ENCODE results near the gene SLC35F4. TPM values are rescaled to one million over a fixed set of nuclear protein-coding genes. Genes with fewer than 3 reads are reported as not detected.

The SLC35F4 gene
- total and polyA plus RNA-seq, 2 of the 4 experiments (the other 2 are of a cell fraction): not detected

DNA sequence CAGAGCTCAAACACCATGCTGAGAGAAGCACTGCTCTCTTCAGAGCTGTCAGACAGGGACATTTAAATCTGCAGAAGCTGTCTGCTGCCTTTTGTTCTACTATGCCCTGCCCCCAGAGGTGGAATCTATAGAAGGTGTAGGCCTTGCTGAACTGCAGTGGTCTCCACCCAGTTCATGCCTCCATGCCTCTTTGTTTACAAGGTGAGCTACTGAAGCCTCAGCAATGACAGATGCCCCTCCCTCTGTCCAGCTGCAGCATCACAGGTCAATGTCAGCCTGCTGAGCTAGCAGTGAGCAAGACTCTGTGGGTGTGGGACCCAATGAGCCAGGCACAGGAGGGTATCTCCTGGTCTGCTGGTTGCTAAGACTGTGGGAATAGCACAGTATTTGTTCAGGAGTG is 346.8 kb downstream of the SLC35F4 start:
- no TSS peak for BruUV-seq (replicated peaks)

More for the DNA sequence above, 346.8 kb downstream of the SLC35F4 start:
- ATAC-seq (ENCODE audit: low read depth) (no peak), DNase-seq (no peak)
- Histone ChIP-seq H3K27ac (ENCODE audit: insufficient read depth, low read length) (no peak overlapping the region), H2AK5ac (ENCODE audit: low read depth, low read length) (no peak overlapping the region), H4K5ac (ENCODE audit: low read depth, low read length) (no peak overlapping the region), H4K8ac (ENCODE audit: low read depth in 2 of 2, low read length in 2 of 2) (no peak overlapping the region), H3K4me2 (ENCODE audit: low read depth, low read length) (no peak overlapping the region), H3K56ac (ENCODE audit: extremely low read depth, insufficient read depth, low read length) (no peak overlapping the region), H3K79me1 (ENCODE audit: low read depth in 1 of 2, low read length in 2 of 2) (no peaks in the 10 kb centered on the region), H3K4ac (ENCODE audit: low read depth, low read length) (no peak overlapping the region), H3K9me1 (ENCODE audit: insufficient read depth, low read length) (no peaks in the 10 kb centered on the region), H2BK5ac (ENCODE audit: low read depth, low read length, poor library complexity, severe bottlenecking) (no peak overlapping the region), H4K20me1 (ENCODE audit: insufficient read depth, low read length) (no peaks in the 10 kb centered on the region), H3K9ac (ENCODE audit: low read depth, low read length) (no peak overlapping the region), H2AFZ (replicated peaks; ENCODE audit: low read length, poor library complexity) (no peak overlapping the region), H4K91ac (ENCODE audit: insufficient read depth, low read depth, low read length) (no peak overlapping the region), H3K14ac (replicated peaks; ENCODE audit: low read depth, low read length) (no peak overlapping the region), H3K4me1 (ENCODE audit: control insufficient read depth, insufficient read depth, low read length) (no peaks in the 10 kb centered on the region), H2BK20ac (ENCODE audit: low read depth, low read length) (no peak overlapping the region), H3K23ac (ENCODE audit: low read depth, low read length) (no peak overlapping the region), H3K18ac (ENCODE audit: low read depth, low read length) (no peak overlapping the region), H3K27me3 (ENCODE audit: control insufficient read depth, insufficient read depth, low read length) (no peaks in the 10 kb centered on the region), H2AK9ac (replicated peaks; ENCODE audit: low read depth, low read length, poor library complexity) (no peak overlapping the region), H3K9me3 (ENCODE audit: control insufficient read depth, insufficient read depth, low read length) (peaks cover 3% of the 10 kb centered on the region; the same call in 1 of the 2 replicates), H2BK15ac (ENCODE audit: low read depth, low read length) (no peak overlapping the region), H3K36me3 (ENCODE audit: control insufficient read depth, insufficient read depth, low read length) (no peaks in the 10 kb centered on the region), H3K4me3 (ENCODE audit: insufficient read depth, low read depth, low read length) (no peak overlapping the region), H2BK120ac (ENCODE audit: low read depth, low read length) (no peak overlapping the region)
- intact Hi-C loops (cut with micrococcal nuclease) (no loop called here), dilution Hi-C loops (cut with HindIII; ENCODE audit: low sequenced_read_pairs, unreplicated experiment) (no loop called here), in situ Hi-C loops (cut with MboI; ENCODE audit: low sequenced_read_pairs) (no loop called here)
- TF ChIP-seq CHD1 (IDR thresholded peaks at IDR 0.05; ENCODE audit: low read depth, low read length) (no peak), POLR2A (IDR thresholded peaks at IDR 0.05; ENCODE audit: low read depth, low read length) (no peak), MXI1 (IDR thresholded peaks at IDR 0.05; ENCODE audit: borderline replicate concordance, low read depth, low read length) (no peak), NFE2L2 (IDR thresholded peaks at IDR 0.05; ENCODE audit: low read depth, low read length) (no peak), RCOR1 (IDR thresholded peaks at IDR 0.05; ENCODE audit: insufficient replicate concordance, low read length) (no peak), RFX5 (IDR thresholded peaks at IDR 0.05; ENCODE audit: low read depth, low read length) (no peak), MAZ (IDR thresholded peaks at IDR 0.05; ENCODE audit: borderline replicate concordance, low read depth, low read length) (no peak), FOS (IDR thresholded peaks at IDR 0.05; ENCODE audit: low read depth, low read length) (no peak), SMC3 (IDR thresholded peaks at IDR 0.05; ENCODE audit: low read depth, low read length) (no peak), CEBPB (IDR thresholded peaks at IDR 0.05; ENCODE audit: low read depth, low read length) (no peak), MAFK (IDR thresholded peaks at IDR 0.05; ENCODE audit: low read depth, low read length) (no peak), RAD21 (IDR thresholded peaks at IDR 0.05; ENCODE audit: low read length) (no peak)
- TF ChIP-seq, protein P1, sequence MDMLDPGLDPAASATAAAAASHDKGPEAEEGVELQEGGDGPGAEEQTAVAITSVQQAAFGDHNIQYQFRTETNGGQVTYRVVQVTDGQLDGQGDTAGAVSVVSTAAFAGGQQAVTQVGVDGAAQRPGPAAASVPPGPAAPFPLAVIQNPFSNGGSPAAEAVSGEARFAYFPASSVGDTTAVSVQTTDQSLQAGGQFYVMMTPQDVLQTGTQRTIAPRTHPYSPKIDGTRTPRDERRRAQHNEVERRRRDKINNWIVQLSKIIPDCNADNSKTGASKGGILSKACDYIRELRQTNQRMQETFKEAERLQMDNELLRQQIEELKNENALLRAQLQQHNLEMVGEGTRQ (IDR thresholded peaks at IDR 0.05; ENCODE audit: low read depth, low read length): no peak
- TF ChIP-seq, protein P2, sequence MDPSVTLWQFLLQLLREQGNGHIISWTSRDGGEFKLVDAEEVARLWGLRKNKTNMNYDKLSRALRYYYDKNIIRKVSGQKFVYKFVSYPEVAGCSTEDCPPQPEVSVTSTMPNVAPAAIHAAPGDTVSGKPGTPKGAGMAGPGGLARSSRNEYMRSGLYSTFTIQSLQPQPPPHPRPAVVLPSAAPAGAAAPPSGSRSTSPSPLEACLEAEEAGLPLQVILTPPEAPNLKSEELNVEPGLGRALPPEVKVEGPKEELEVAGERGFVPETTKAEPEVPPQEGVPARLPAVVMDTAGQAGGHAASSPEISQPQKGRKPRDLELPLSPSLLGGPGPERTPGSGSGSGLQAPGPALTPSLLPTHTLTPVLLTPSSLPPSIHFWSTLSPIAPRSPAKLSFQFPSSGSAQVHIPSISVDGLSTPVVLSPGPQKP (IDR thresholded peaks at IDR 0.05; ENCODE audit: borderline replicate concordance, low read depth, low read length): no peak
- TF ChIP-seq, protein P3, sequence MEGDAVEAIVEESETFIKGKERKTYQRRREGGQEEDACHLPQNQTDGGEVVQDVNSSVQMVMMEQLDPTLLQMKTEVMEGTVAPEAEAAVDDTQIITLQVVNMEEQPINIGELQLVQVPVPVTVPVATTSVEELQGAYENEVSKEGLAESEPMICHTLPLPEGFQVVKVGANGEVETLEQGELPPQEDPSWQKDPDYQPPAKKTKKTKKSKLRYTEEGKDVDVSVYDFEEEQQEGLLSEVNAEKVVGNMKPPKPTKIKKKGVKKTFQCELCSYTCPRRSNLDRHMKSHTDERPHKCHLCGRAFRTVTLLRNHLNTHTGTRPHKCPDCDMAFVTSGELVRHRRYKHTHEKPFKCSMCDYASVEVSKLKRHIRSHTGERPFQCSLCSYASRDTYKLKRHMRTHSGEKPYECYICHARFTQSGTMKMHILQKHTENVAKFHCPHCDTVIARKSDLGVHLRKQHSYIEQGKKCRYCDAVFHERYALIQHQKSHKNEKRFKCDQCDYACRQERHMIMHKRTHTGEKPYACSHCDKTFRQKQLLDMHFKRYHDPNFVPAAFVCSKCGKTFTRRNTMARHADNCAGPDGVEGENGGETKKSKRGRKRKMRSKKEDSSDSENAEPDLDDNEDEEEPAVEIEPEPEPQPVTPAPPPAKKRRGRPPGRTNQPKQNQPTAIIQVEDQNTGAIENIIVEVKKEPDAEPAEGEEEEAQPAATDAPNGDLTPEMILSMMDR (conservative IDR thresholded peaks at IDR 0.05; ENCODE audit: low read depth, low read length): no peak
- POLR2A ChIA-PET (ENCODE audit: unreplicated experiment): no interaction called here
- CTCF ChIA-PET: no interaction called here
